GM19239 (cell line): ENCODE results near the gene CFAP410.
A peak's percentile ranks its signal among the peaks of the same experiment; 100 is the strongest.

ENCODE experiments used
- DNase-seq: peaks from one replicate; pipeline ENCODE4 v3.0.0; 2011; ENCODE audit warnings: low spot score; ENCODE audit not compliant: insufficient read length
- FAIRE-seq: peaks from 2 replicates; lab custom pipeline; 2011; peaks lifted over from hg19 to GRCh38; lab: Jason Lieb, UNC

The CFAP410 gene

GRCh38 chr21:44321846-44322450 is 17.2 kb downstream of the CFAP410 start:
- FAIRE-seq = no peak
- DNase-seq = no peak

GRCh38 chr21:44320847-44321246 is 18.3 kb downstream of the CFAP410 start:
- no peak for DNase-seq
- no peak for FAIRE-seq

GRCh38 chr21:44319407-44320065 is 19.7 kb downstream of the CFAP410 start:
- DNase-seq (no peak), FAIRE-seq (no peak)

- FAIRE-seq = no peak
- no peak for DNase-seq
These were observed 20.5 kb downstream of the CFAP410 start for GRCh38 chr21:44318489-44319285.

GRCh38 chr21:44317871-44318270 is 21.3 kb downstream of the CFAP410 start:
- FAIRE-seq (no peak), DNase-seq (no peak)

GRCh38 chr21:44317241-44317782 is 21.9 kb downstream of the CFAP410 start:
- DNase-seq (no peak), FAIRE-seq (no peak)

- DNase-seq (no peak), FAIRE-seq (no peak)
These were observed 22.8 kb downstream of the CFAP410 start for GRCh38 chr21:44316277-44316900.

GRCh38 chr21:44315691-44316203 is 23.4 kb downstream of the CFAP410 start:
- DNase-seq = no peak
- FAIRE-seq = no peak

GRCh38 chr21:44314561-44314960 is 24.6 kb downstream of the CFAP410 start:
- DNase-seq (no peak), FAIRE-seq (no peak)

- no peak for DNase-seq
- no peak for FAIRE-seq
These were observed 25.1 kb downstream of the CFAP410 start for GRCh38 chr21:44314128-44314527.

- DNase-seq (no peak), FAIRE-seq (no peak)
These were observed 25.7 kb downstream of the CFAP410 start for GRCh38 chr21:44313451-44313850.

- no peak for DNase-seq
- no peak for FAIRE-seq
These were observed 26.5 kb downstream of the CFAP410 start for GRCh38 chr21:44312716-44313115.

GRCh38 chr21:44312089-44312488 is 27.1 kb downstream of the CFAP410 start:
- DNase-seq = no peak
- FAIRE-seq = no peak

GRCh38 chr21:44310628-44311507 is 28.3 kb downstream of the CFAP410 start:
- FAIRE-seq = no peak
- no peak for DNase-seq

GRCh38 chr21:44306936-44307704 is 32.1 kb downstream of the CFAP410 start:
- DNase-seq (no peak), FAIRE-seq (no peak)

- DNase-seq (no peak), FAIRE-seq (no peak)
These were observed 33.5 kb downstream of the CFAP410 start for GRCh38 chr21:44305691-44306090.

- peak; percentile 68 for FAIRE-seq
- DNase-seq = no peak
These were observed 34.3 kb downstream of the CFAP410 start for GRCh38 chr21:44304877-44305293.

- DNase-seq (no peak), FAIRE-seq (no peak)
These were observed 35.1 kb downstream of the CFAP410 start for GRCh38 chr21:44304011-44304616.
